HG02588 (cell line): ENCODE results near the gene MRPL23.

Experiments
- ATAC-seq: cut with Tn5 transposase; IDR thresholded peaks from one replicate; pipeline ENCODE4 v1.9.1; 2021; ENCODE audit warnings: mild to moderate bottlenecking, moderate library complexity; ENCODE audit not compliant: unreplicated experiment

MRPL23 gene

GRCh38 chr11:1920909-1921573 is 26.1 kb upstream of the MRPL23 start:
- ATAC-seq, result no peak

DNA sequence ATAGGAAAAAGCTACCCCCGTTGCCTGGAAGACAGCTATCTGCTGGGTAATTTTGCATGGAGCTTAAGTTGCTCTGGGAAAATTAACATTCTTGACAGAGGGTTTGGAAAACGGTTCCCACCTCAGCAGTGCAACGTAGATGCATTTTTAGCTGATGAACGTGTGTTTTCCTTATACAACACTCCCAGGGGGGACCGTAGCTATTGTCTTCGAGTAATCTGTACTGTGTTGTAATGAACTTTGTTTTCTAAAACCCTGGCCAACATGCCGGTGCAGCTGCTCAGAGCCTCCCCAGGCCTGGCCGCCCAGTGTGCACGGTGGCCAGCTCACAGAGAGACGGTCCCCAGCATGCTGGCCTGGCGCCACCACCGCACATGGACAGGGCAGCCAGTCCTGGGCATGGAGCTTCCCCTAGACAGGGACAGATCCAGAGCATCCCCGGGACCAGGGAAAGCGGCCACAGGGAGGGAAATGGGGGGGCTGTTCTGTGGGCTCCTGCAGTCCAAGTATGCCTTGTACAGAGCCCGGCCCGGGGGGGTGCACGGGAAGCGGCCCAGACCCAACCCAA is 25.5 kb upstream of the MRPL23 start:
- ATAC-seq, result no peak

DNA sequence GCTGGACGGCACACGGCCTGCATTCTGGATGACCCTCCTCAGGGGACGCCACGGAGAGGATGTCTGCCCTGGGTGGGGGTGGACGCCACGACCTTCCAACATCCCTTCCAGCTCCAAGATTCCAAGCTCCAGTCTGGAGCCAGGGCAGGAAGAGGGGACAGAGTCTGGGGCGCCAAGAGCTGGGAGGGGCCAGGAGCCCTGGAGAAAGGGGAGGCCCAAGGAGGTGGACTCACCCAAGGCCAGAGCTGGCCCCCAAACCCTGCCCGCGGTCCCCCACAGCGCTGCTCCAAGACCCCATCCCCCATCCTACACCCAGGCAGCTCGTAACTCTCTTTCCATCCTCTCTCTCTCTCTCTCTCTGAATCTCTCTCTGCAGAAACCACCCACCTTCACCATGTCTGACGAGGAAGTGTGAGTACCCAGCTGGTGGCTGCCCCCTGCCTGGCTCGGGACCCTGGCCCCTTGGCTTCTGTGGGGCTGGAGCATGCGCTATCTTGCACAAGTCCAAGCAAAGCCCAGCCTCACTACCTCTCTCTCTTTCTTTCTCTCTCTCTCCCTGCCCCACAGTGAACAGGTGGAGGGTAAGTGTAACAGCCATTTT is 24.6 kb upstream of the MRPL23 start:
- ATAC-seq, result no peak

- no peak for ATAC-seq
These were observed 23.8 kb upstream of the MRPL23 start for GRCh38 chr11:1923201-1923956.

GRCh38 chr11:1924181-1924580 is 23.0 kb upstream of the MRPL23 start:
- no peak for ATAC-seq

DNA sequence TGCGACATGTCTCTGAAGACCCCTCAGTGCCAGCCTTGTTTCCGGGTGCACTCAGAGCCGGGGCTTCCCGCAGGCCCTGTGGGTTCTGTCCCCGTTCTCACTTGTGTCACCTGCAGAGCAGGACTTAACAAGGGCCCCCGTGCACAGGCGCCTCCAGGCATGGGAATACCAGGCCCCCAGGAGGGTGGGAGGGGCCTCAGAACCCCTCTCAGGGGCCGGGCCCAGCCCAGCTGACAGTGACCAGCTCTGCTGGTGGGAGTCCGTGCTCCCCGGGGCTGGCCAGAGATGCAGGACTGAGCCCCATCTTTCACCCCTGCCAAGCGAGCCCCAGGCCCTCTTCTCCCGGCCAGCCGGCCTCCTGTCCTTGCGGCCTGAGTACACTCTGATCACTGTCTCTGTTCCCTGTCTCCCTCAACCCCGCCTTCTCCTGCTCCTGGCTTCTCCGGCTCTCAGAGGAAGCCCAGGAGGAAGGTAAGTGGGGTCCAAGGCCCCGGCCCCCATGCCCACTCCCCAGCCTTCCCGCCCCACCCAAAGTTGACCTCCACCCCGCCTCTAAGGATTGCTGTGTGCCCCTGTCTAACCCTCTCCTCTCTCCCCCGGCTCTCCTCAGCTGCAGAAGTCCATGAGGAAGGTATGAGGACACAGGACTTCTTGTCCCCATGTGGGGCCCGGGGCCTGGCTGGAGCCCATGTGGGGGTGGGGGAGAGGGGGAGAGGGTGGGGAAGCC is 22.3 kb upstream of the MRPL23 start:
- no peak for ATAC-seq

DNA sequence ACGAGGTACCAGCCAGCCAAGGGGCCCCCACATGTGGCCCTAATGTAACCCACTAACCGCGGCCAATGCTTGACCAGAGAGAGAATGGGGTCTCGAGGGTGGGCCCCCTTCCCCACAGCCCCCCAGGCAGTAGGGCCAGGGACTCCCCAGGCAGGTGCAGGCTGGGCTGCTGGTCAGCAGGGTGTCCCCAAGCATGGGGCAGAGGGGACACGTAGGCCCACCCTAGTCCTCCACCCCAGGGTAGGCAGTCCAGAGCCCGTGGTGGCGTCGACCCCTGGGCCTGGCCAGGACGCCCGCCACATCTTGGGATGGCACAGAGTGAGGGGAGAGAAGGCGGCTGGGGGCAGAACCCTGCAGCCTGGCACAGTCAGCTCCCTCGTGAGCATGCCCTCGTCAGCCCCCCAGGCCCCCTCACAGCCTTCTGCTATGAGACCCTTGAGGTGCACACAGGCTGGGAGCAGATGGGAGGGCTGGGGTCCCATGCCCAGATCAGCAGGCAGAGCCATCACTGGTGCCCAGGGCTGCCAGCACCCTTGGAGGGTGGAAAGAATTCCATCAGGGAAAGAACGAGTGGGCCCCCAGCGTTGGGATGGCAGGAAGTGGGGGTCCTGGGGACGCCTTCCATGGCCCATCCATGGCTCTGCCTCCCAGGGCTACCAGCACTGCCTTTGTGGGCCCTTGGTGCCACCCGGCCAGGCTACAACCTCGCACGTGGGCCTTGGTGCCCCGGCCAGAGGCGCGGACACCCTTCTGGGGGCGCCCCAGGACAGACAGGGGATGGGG is 21.6 kb upstream of the MRPL23 start:
- no peak for ATAC-seq

DNA sequence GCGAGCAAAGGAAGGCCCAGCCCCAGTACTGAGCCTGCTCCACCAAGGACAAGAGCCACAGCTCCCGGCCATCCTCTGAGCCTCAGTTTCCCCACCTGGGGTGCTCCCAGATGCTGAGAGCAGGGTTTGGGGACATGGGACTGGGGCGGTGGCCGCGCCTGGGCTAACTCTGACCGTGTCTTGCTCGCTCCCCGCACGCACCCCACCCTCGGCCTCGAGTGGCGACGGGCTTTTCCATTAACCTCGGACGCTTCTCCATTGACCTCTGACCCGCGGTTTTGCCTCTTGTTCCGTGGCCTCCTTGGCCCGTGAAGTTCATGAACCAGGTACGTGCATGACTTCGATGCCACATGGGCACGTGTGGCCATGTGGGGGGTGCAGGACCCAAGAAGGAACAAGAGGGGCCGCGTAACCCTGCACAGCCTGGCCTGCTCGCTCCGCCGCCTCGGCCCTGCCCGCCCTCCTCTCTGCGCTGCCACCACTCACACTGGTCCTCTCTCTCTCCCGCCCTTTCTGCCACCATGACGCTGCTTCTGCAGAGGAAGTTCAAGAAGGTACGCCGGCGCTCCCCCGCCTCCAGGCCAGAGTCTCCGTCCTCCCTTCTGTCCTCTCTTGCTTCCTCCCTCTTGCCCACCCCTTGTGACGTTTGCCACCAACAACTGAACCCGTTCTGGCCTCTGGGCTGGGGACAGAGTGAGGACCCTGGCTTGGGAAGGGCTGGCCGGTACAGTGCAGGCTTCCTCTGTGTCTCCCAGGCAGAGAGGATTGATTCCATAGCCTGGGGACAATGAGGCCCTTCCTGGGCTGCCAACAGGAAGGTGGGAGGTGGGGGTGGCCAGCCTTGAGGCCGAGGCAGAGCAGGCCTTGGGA is 20.7 kb upstream of the MRPL23 start:
- ATAC-seq, result no peak

GRCh38 chr11:1927026-1927847 is 19.9 kb upstream of the MRPL23 start:
- no peak for ATAC-seq

- ATAC-seq, result no peak
These were observed 19.2 kb upstream of the MRPL23 start for GRCh38 chr11:1927848-1928469.

GRCh38 chr11:1928470-1928890 is 18.7 kb upstream of the MRPL23 start:
- ATAC-seq, result no peak

DNA sequence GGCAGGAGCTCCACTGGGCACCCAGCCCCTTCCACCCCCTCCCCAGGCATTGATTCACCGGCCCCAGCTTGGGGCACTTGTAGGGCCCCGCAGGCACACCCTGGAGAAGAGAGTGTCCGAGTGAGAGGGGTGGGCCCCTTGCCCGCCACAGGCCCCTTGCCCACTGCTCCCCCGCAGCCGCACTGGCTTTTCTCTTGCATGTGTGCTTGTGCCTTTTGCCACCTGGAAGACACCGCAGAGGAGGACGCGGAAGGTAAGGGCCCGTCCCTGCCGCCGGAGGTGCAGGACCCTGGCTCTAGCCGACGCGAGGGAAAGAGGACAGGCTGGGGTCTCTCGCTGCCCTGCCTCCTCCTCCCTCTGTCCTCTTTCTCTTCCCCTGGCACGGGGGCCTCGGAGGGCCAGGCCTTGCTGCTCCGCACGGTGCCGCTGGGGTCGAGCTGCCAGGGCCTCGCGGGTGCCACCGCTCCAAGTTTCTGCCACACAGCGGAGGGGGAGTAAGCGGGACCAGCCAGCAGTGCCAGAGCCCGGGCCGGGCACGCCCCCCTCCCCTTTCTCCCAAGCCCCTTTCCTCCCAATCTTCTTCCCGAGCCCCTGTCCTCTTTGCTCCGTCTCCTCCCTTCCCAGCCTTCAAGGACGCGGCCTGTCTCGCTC is 18.1 kb upstream of the MRPL23 start:
- ATAC-seq, result no peak

- ATAC-seq, result no peak
These were observed 17.3 kb upstream of the MRPL23 start for GRCh38 chr11:1929621-1930461.

DNA sequence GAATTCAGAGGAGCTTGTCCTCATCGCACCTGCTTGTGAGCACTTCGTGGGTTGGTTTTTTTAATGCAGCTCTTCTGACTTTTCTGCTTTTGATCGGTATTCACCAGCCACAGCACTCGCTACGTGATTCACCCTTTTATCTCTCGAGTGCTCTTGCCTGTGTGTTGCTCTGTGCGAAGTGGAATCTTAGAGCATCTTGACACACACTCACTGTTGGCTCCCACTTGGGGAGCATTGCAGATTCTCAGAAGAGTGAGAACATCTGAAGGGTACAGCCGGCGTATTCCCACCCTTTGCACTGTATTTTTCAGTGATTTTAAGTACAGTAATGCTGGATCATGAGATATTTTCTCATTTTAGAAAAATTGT is 16.7 kb upstream of the MRPL23 start:
- no peak for ATAC-seq

GRCh38 chr11:1931341-1932104 is 15.6 kb upstream of the MRPL23 start:
- ATAC-seq, result no peak

- no peak for ATAC-seq
These were observed 15.0 kb upstream of the MRPL23 start for GRCh38 chr11:1932105-1932480.
